G401 (cell line): ENCODE results near the gene CADM1. TPM values are rescaled to one million over a fixed set of nuclear protein-coding genes. Genes with fewer than 3 reads are reported as not detected.

ENCODE experiments used
- DNase-seq: peaks from one replicate; pipeline ENCODE4 v3.0.0-alpha.2; 2015; ENCODE audit warnings: low spot score
- in situ Hi-C: cut with HindIII; loops from 2 replicates; pipeline ENCODE4 v1.10.0; 2016; ENCODE audit warnings: low sequenced_read_pairs, mixed read lengths
- total RNA-seq: library from RNA; depleted of rRNA; stranded (reverse); fragments of >200 nt; shearing (Covaris generic); gene quantifications from 2 replicates; pipeline ENCODE4 v1.2.3, GENCODE V29; 2014

The CADM1 gene
- total RNA-seq, 1 experiment from 2014 or later: not detected

GRCh38 chr11:115378557-115378956 lies 125.7 kb downstream of the CADM1 start:
- DNase-seq: no peak
- in situ Hi-C loops: no loop called here

DNA sequence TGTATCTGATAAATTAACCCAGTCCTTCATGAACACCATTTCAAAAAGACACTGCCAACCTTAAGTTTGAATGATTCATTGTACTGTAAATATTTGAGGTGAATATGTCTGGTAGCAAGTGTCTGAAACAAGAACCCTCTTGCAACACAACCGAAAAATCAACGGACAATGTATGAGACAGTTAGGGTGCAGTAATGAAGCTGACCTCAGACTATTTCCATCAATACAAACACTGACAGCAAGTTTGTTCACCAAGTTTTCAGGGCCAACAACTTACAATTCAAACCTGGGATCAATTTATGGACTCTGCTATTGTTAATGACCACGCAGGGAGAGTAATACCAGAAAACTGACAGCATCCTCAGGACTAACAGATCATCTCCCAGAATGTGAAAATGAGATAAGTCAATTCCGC lies 126.3 kb downstream of the CADM1 start:
- DNase-seq: no peak

DNA sequence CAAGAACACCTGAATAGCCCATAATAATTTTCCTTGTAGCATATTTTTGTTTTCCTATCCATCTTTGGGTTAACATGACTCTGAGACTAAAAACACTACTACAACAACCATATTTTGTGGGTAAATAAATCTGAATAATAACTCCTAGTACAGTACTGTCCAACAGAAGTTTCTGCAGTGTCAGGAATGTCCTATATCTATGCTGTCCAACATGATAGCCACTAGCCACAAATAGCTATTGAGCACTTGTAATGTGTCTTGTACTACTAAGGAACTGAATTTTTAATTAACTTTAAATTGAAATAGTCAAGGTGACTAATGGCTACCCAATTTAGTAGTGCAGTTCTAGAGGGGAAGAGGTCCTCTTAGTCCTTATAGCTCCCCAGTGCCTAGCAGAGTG lies 135.6 kb downstream of the CADM1 start:
- no peak for DNase-seq
- in situ Hi-C loops: no loop called here

More for the DNA sequence above, 126.3 kb downstream of the CADM1 start:
- in situ Hi-C loops: no loop called here

DNA sequence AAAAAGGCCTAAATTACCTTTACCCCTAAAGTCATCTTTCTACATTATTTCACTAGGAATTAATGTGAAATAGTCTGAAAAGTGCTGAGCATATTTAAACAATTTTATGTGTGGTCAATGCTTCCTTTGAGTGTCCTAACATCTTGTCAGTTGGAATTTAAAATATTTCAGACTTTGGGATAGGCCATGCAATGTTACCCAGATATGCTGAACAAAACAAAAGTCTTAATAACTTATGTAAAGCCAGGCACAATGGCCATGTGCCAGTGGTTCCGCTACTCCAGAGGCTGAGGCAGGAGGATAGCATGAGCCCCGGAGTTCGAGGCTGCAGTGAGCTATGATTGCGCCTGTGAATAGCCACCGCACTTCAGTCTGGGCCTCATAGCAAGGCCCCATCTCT lies 137.4 kb downstream of the CADM1 start:
- in situ Hi-C loops: no loop called here
- DNase-seq: no peak

DNA sequence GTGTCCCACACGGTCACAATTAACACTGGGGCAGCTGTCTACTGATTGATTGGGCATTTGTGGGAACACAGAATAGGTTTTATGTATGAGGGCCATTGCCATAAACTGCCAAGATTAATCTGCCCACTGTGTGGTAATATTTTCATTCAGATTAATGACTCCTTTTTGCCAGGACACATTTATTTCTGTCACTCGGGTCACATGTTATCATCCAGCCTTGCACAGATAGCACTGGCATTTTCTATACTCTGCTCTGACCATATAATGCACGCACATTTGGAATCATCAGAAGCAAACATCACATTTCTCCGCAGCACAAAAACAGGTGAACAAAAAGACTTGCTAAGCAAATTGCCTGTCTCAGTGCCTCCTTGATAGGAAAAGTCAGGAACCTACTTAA lies 138.3 kb downstream of the CADM1 start:
- no peak for DNase-seq
- in situ Hi-C loops: no loop called here

GRCh38 chr11:115364896-115365295 lies 139.3 kb downstream of the CADM1 start:
- no peak for DNase-seq
- in situ Hi-C loops: no loop called here

- in situ Hi-C loops: no loop called here
- no peak for DNase-seq
These were observed 140.3 kb downstream of the CADM1 start for GRCh38 chr11:115363921-115364320.

- no peak for DNase-seq
- in situ Hi-C loops: no loop called here
These were observed 140.8 kb downstream of the CADM1 start for GRCh38 chr11:115363426-115363825.

DNA sequence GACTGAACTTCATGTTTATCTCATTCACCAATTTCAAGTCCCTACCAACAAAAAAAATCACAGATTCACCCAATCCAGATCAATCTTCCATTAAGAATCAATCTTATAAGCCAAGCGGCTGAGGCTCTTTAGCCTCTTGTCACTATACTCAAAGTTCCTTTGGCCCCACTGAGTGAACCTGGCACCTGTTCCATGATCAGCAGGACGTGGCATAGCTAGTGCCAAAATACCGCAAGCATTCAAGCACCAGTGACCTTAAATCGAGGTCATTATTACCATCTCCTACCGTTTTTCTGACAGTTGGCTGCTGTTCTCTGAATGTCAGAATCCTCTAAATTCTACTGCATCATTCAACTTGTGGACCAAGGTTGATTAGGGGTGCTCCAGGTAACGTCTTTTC lies 141.2 kb downstream of the CADM1 start:
- DNase-seq: peak; percentile 81
- in situ Hi-C loops: no loop called here

DNA sequence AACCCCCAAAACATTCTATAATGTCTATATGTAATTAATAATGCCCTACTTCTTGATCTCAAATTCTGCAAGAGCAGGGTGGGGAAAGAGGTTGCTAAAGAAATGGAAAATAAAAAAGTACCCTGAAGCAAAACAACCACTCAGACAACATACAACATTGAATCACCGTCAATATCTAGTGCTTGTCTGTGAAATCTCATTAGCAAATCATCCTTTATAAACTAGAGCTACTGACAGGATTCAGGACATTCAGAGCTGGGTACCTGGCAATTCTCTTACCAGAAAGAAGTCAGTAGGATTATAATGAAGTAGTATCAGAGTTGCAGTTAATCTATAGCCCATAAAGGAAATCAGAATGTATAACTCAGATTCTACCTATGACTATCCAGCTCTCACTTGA lies 143.2 kb downstream of the CADM1 start:
- no peak for DNase-seq

DNA sequence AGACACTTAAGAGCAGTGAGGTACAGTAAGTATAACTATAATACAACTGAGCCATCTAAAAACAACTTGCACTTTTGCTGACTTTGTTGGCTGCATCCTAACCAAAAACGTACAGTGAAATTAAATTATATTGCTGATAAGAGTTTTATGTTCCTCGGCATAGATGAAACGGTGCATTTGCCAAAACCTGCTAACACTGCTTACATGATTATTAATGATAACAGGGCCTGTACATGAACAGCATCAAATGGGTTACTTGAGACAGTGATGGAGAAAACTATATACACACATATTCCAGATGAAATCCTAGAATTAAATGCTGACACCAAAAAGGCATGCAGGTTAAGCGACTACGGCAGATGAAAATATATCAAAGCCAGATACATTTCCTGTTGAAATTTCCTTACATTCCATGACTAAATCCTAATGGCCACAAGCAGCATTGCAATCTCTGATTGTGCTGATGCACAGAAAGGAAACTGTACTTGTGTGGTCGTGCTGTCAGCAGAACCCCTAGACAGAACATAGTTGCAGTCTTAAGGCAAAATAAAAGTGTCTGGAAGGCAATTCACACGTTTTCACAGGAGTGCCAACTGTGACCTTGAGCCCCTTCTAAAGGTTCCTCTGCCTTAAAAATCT lies 143.9 kb downstream of the CADM1 start:
- DNase-seq: no peak
- in situ Hi-C loops: no loop called here

More for the DNA sequence above, 143.2 kb downstream of the CADM1 start:
- in situ Hi-C loops: no loop called here

DNA sequence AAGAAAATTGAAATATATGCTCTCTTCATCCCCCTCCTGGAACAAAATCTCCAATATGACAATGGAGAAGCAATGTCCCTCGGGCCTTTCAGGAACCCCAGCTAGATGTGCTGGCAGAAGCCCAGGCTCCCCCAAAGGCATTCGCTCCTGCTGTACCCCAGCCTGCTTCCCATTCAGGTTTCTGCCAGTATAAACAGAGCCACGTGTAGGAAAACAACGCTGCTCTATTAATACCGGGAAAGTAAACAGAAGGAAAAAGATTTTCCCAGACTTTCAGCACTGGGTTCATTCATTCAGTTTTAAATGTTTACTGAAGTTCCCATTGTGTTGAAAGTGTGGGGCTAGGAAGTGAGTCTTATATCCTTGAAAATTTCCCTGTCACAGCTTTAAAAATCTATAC lies 147.1 kb downstream of the CADM1 start:
- in situ Hi-C loops: no loop called here
- no peak for DNase-seq

DNA sequence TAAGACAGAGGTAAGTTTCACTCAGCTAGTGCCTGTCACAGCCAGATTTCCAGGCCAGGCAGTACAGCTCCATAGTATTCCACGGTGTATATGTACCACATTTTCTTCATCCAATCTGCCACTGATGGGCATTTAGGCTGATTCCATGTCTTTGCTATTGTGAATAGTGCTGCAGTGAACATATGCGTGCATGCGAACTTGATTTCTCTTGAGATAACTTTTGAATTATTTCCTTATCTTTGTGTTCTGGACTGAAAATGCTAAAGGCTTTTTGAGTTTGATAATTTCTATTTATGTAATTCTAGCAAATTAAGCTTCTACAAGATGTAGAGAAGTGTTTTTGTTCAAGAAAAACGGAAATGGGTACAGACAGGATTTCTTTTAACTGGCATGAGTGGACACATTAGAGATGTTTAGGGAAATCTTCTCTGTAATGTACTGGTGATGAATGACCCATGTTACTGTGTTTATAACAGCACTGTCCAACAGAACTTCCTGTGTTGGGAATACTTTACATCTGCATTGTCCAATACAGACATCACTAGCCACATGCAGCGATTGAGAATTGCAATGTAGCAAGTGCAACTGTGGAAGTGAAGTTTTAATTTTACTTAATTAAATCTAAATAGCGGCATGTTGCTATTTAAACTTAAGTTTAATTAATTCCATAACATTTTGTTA lies 151.3 kb downstream of the CADM1 start:
- no peak for DNase-seq
- in situ Hi-C loops: no loop called here

DNA sequence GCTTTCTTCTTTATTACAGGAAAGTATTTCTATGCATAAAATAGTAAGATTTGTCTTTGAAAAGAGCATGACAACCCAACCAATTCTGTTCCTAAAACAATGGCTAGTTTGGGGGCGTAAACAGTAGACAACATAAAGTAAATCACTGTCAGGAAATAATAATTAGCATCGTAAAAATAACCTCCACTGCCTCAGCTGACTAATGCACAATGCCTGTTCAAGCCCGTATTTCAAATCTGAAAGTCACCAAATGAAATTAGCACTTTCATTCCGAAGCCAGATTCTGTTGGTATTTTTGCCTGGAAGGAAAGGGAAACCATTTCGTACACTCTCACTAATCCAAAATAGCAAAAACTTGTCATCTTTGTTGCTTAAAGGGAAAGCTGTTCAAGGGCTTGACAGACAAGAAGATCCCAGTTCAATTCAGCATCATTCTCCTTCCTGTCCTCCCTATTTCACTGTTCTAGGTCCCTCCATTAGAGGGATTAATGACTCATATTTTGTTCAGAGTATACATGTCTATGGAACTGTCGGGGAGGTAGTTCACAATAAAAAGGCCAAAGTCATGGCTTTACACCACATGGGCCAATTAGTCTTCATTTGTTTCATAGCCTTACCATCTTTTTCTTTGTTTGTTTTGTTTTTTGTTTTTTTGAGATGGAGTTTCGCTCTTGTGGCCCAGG lies 154.7 kb downstream of the CADM1 start:
- DNase-seq: no peak
- in situ Hi-C loops: no loop called here

- no peak for DNase-seq
- in situ Hi-C loops: no loop called here
These were observed 155.8 kb downstream of the CADM1 start for GRCh38 chr11:115348416-115348815.

- no peak for DNase-seq
- in situ Hi-C loops: no loop called here
These were observed 157.1 kb downstream of the CADM1 start for GRCh38 chr11:115347106-115347505.

DNA sequence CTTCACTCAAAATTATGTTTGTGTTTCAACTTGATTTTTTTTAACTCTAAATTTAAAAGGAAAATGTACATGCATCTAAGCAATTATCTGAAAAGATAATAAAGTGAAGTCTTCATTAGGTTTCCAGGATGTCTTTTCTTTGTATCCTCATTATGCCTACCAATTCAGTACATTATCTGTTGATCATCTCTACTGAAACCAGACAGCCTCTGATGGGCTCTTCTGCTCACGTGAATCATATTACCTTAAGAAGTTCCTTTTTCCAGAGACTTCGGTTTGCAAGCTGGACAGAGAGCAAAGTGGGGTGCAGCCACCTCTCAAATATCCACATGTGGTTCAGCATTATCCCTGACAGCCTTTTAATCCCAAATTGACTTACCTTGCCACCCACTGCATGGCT lies 158.4 kb downstream of the CADM1 start:
- DNase-seq: no peak
- in situ Hi-C loops: no loop called here

DNA sequence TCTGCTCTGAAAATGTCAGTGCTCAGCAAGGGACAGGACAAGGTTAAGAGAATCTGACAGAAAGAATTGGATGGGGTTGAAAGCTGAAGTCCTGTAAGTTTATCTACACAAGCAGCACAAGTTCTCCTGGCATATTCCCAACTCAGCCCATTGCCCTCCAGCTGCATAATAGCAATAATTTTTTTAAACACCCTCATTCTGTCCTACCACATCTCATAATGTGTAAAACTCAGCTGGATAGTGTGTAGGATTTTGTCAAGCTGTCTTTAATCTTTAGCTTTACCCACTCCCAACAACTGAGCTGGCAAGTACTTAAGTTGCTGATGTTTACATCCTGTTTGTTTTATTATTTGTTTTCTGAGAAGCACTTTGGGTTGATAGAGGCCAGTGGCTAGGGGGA lies 158.9 kb downstream of the CADM1 start:
- no peak for DNase-seq
- in situ Hi-C loops: no loop called here

DNA sequence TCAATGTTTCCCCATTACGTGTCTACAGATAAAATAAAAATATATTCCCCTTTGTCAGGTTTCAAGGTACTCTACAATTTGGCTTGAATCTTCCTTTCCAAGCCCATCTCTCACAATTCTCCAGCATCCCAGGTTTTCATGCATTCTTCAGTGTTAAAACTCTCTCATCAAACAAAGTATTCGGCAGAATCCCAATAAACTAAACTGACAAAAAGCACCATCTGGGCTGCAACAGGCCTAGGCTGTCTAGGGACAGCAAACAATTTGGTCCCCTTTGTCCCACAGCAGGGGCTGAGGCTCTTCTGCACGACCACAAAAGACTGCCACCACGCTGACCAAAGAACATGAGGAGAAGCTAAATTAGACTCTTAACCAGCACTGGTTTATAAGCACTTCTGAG lies 159.4 kb downstream of the CADM1 start:
- in situ Hi-C loops: no loop called here
- DNase-seq: no peak

GRCh38 chr11:115342142-115342541 lies 162.1 kb downstream of the CADM1 start:
- DNase-seq: no peak
- in situ Hi-C loops: no loop called here

DNA sequence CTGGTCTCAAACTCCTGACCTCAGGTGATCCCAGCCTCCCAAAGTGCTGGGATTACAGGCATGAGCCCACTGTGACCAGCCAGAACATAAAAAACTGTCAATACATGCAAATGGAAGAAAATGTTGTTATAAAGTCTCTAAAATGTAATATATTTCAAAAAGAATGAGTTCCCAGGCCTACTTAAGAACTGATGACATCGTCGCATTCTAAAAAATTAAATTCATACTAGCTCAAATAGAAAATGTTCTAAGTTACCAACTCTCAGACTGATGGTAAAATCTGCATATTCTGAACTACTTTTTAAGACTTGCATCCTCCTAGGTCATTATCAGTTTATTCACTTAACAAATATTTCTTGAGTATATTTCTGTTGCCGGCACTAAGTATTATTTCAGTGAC lies 163.3 kb downstream of the CADM1 start:
- DNase-seq: no peak
- in situ Hi-C loops: no loop called here
